ENCODE results near the gene EPHB6. TPM values are rescaled to one million over a fixed set of nuclear protein-coding genes. Genes with fewer than 3 reads are reported as not detected.
A peak's percentile ranks its signal among the peaks of the same experiment; 100 is the strongest.

The EPHB6 gene
- polyA plus RNA-seq, 1 donor: 6.8 TPM

- Histone ChIP-seq H3K27ac (ENCODE audit: low read length) (no peak within 1 kb of the TSS), H3K27me3 (ENCODE audit: control insufficient read depth, insufficient read depth, low read length) (no peaks in the 10 kb centered on the region), H3K4me1 (ENCODE audit: control insufficient read depth, insufficient read depth, low read length) (peaks cover 5% of the 10 kb centered on the region), H3K9me3 (ENCODE audit: control insufficient read depth, low read depth, low read length) (no peaks in the 10 kb centered on the region), H3K4me3 (ENCODE audit: low read length) (no peak within 1 kb of the TSS), H3K36me3 (ENCODE audit: control insufficient read depth, insufficient read depth, low read length) (no peaks in the 10 kb centered on the region)
- peak in 1 of 2 donors; percentile 55 for DNase-seq
- no CpG with 5 or more reads among the region's 16 CpGs for WGBS (ENCODE audit: insufficient coverage, low lambda C conversion rate)
Measured at GRCh38 chr7:142885311-142886230, 30.7 kb downstream of the EPHB6 start, which contains the start of gene TRPV6. Gene TRPV6, minus strand, starts transcription at chr7:142885745.

DNA sequence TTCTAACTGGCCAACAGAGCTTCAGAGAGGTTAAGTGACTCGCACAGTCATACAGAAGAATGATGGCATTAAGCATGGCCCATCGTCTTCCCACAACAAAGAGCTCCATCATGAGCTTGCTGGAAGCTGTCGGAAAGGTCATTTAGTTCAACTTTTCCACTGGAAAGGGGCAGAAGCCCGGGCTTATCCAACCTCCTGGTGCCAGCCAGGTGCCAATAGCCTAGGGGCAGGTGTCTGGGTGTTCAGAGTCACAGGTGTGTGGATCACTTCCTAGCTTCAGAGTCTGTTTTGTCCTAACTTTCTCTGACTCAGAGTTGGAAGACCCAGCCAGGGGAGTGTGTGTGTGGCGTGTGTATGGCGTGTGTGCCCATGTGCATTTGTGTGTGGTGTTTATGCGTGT is 32.0 kb downstream of the EPHB6 start:
- Histone ChIP-seq H3K9me3 (ENCODE audit: control insufficient read depth, low read depth, low read length) (no peaks in the 10 kb centered on the region), H3K4me1 (ENCODE audit: control insufficient read depth, insufficient read depth, low read length) (peaks cover 5% of the 10 kb centered on the region), H3K4me3 (ENCODE audit: low read length) (no peak overlapping the region), H3K27me3 (ENCODE audit: control insufficient read depth, insufficient read depth, low read length) (no peaks in the 10 kb centered on the region), H3K36me3 (ENCODE audit: control insufficient read depth, insufficient read depth, low read length) (no peaks in the 10 kb centered on the region), H3K27ac (ENCODE audit: low read length) (no peak overlapping the region)
- no peak for DNase-seq
- no CpG with 5 or more reads among the region's 7 CpGs for WGBS (ENCODE audit: insufficient coverage, low lambda C conversion rate)

- H3K4me3 ChIP-seq (ENCODE audit: low read length): no peak overlapping the region
- H3K36me3 ChIP-seq (ENCODE audit: control insufficient read depth, insufficient read depth, low read length): no peaks in the 10 kb centered on the region
- no peaks in the 10 kb centered on the region for H3K27me3 ChIP-seq (ENCODE audit: control insufficient read depth, insufficient read depth, low read length)
- WGBS (ENCODE audit: insufficient coverage, low lambda C conversion rate): no CpG with 5 or more reads among the region's 12 CpGs
- H3K9me3 ChIP-seq (ENCODE audit: control insufficient read depth, low read depth, low read length): no peaks in the 10 kb centered on the region
- peaks cover 5% of the 10 kb centered on the region for H3K4me1 ChIP-seq (ENCODE audit: control insufficient read depth, insufficient read depth, low read length)
- no peak for DNase-seq
- H3K27ac ChIP-seq (ENCODE audit: low read length): no peak overlapping the region
Measured at GRCh38 chr7:142887282-142888015, 32.6 kb downstream of the EPHB6 start.

DNA sequence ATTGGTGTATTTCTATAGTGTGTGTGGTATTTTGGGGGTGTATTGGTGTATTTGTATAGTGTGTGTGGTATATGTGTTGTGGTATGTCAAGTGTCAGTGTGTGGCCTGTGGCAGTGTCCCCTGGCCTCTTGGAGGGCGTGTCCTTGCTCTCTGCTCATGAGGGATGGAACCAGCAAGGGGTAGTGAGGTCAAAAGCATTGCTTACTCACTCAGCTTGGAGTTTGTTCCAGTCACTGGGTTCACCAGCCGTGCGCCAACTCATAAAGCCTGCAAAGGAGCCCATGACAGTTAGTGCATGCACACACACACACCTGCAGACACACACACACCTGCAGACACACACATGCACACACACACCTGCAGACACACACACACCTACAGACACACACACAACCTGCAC is 34.9 kb downstream of the EPHB6 start:
- WGBS (ENCODE audit: insufficient coverage, low lambda C conversion rate): no CpG with 5 or more reads among the region's 3 CpGs
- H3K4me1 ChIP-seq (ENCODE audit: control insufficient read depth, insufficient read depth, low read length): peaks cover 22% of the 10 kb centered on the region
- H3K27ac ChIP-seq (ENCODE audit: low read length): no peak overlapping the region
- no peak overlapping the region for H3K4me3 ChIP-seq (ENCODE audit: low read length)
- no peaks in the 10 kb centered on the region for H3K9me3 ChIP-seq (ENCODE audit: control insufficient read depth, low read depth, low read length)
- no peaks in the 10 kb centered on the region for H3K36me3 ChIP-seq (ENCODE audit: control insufficient read depth, insufficient read depth, low read length)
- DNase-seq: peak; percentile 88 to 93
- no peaks in the 10 kb centered on the region for H3K27me3 ChIP-seq (ENCODE audit: control insufficient read depth, insufficient read depth, low read length)

DNA sequence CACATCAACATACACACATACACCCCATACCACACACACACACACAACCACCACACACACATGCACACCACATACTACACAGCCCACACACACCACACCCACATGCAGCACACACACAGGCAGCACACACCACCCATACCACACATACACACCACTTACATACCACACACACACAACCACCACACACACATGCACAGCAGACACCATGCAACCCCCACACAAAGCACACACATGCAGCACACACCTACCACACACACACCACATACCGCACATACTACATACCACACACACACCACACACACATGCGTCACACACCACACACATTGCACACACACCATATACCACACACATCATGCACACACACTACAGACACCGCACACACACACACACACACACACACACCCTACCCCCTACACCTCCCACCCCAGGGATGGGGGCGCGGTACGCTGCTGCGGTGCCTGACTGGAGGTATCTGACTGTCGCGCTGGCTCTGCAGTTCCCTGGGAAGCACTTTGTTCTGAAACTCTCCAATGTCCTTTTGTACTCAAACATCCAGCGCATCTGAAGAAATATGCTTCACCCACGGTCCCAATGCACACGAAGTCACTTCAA is 36.1 kb downstream of the EPHB6 start:
- Histone ChIP-seq H3K4me1 (ENCODE audit: control insufficient read depth, insufficient read depth, low read length) (peaks cover 25% of the 10 kb centered on the region), H3K9me3 (ENCODE audit: control insufficient read depth, low read depth, low read length) (no peaks in the 10 kb centered on the region), H3K36me3 (ENCODE audit: control insufficient read depth, insufficient read depth, low read length) (no peaks in the 10 kb centered on the region), H3K27me3 (ENCODE audit: control insufficient read depth, insufficient read depth, low read length) (no peaks in the 10 kb centered on the region), H3K27ac (ENCODE audit: low read length) (no peak overlapping the region), H3K4me3 (ENCODE audit: low read length) (no peak overlapping the region)
- DNase-seq: no peak
- no CpG with 5 or more reads among the region's 12 CpGs for WGBS (ENCODE audit: insufficient coverage, low lambda C conversion rate)

DNA sequence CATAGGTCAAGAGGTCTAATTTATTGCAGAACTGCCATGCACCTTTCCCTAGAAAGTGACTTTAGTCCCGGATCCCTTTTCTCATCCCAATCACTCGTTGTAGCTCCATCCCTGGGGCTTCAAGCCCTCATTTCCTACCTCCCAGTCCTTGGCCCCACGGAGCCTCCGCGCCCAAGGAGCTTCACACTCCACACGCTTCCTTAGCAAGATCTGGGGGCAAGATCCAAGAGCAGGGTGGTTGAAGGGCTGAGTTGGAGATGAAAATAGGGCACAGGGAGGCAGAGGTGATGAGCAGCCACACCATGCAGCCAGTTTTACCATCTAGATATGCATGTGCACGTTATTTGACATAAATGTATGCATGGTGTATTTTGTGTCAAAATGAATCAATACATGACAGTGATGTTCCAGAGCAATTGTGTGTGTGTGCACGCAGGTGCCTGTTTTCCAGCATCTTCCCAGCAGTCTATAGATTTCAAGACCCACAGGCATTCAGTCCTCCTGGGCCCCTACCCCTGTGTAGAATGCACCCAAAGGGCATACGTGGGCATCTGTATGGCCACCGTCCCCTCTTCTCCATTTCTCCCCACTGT is 36.7 kb downstream of the EPHB6 start:
- no peak for DNase-seq
- Histone ChIP-seq H3K36me3 (ENCODE audit: control insufficient read depth, insufficient read depth, low read length) (no peaks in the 10 kb centered on the region), H3K27ac (ENCODE audit: low read length) (no peak overlapping the region), H3K27me3 (ENCODE audit: control insufficient read depth, insufficient read depth, low read length) (no peaks in the 10 kb centered on the region), H3K4me1 (ENCODE audit: control insufficient read depth, insufficient read depth, low read length) (peaks cover 25% of the 10 kb centered on the region), H3K4me3 (ENCODE audit: low read length) (no peak overlapping the region), H3K9me3 (ENCODE audit: control insufficient read depth, low read depth, low read length) (no peaks in the 10 kb centered on the region)
- WGBS (ENCODE audit: insufficient coverage, low lambda C conversion rate): 100% methylated on average over 1 of the region's 10 CpGs

DNA sequence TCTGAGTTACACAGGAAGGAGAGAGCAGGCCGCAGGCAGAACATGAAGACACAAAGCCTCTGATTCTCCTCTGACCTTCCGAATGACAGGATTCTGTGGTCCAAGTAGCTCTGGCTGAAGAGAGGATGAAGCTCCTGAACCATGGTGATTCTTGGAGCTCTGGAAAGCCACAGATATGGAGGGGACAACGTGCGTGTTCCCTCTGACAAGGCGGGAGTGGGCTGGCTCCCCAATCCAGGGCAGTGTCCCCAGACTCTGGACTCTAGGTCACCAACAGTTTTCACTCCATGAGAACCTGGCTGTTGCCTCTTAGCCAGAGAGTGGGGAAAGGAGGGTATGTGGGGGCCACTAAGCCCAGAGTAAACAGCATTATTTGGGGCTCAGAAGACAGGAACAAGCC is 38.1 kb downstream of the EPHB6 start:
- H3K4me1 ChIP-seq (ENCODE audit: control insufficient read depth, insufficient read depth, low read length): peaks cover 25% of the 10 kb centered on the region
- no peak overlapping the region for H3K27ac ChIP-seq (ENCODE audit: low read length)
- H3K27me3 ChIP-seq (ENCODE audit: control insufficient read depth, insufficient read depth, low read length): no peaks in the 10 kb centered on the region
- no peaks in the 10 kb centered on the region for H3K9me3 ChIP-seq (ENCODE audit: control insufficient read depth, low read depth, low read length)
- no peaks in the 10 kb centered on the region for H3K36me3 ChIP-seq (ENCODE audit: control insufficient read depth, insufficient read depth, low read length)
- WGBS (ENCODE audit: insufficient coverage, low lambda C conversion rate): no CpG with 5 or more reads among the region's 5 CpGs
- DNase-seq: peak in 1 of 2 donors; percentile 61
- no peak overlapping the region for H3K4me3 ChIP-seq (ENCODE audit: low read length)

DNA sequence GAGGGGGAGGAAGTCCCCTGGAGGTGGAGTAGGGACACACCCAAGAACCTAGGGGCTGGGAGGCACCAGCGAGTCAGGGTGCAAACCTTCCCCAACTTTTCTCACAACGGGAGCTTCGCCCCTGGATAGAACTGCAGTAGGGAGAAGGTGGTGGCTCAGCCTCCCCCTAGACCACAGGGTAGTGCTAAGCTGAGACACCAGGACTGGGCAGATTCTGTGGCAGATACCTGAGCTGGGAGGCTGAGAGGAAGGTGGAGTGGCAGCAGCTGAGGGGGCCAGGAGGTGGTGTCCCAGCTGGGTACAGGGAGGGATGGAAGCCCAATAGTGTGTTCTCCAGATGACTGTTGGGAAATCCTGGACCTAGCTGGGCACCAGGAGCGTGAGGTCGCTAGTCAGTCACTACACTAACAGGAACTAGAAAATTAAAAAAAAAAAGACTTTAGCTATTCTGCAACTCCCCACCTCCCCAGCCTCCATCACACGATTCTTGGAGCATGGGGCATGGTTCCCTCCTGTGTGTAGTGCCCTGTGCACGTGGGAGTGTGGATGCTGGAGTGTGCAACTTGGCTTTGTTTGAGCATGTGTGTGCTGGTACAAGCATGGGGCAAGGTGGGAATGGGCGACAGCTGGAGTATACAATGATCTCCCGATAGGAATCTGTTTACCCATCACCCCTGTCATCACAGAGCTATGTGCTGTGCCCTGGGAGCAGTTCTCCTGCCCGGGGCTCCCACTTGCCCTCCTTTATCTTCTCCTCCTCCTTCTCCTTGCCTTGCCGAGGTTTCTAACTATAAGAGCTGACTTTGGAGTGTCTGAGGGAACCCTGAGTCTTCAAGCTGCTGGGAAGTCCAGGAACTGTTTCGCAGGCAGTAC is 39.5 kb downstream of the EPHB6 start:
- no CpG with 5 or more reads among the region's 12 CpGs for WGBS (ENCODE audit: insufficient coverage, low lambda C conversion rate)
- peaks cover 29% of the 10 kb centered on the region for H3K4me1 ChIP-seq (ENCODE audit: control insufficient read depth, insufficient read depth, low read length)
- H3K36me3 ChIP-seq (ENCODE audit: control insufficient read depth, insufficient read depth, low read length): no peaks in the 10 kb centered on the region
- H3K27me3 ChIP-seq (ENCODE audit: control insufficient read depth, insufficient read depth, low read length): no peaks in the 10 kb centered on the region
- DNase-seq: peak in 1 of 2 donors; percentile 53
- H3K27ac ChIP-seq (ENCODE audit: low read length): no peak overlapping the region
- H3K4me3 ChIP-seq (ENCODE audit: low read length): no peak overlapping the region
- H3K9me3 ChIP-seq (ENCODE audit: control insufficient read depth, low read depth, low read length): no peaks in the 10 kb centered on the region

GRCh38 chr7:142894985-142895593 is 40.2 kb downstream of the EPHB6 start:
- no peaks in the 10 kb centered on the region for H3K36me3 ChIP-seq (ENCODE audit: control insufficient read depth, insufficient read depth, low read length)
- H3K27ac ChIP-seq (ENCODE audit: low read length): no peak overlapping the region
- H3K27me3 ChIP-seq (ENCODE audit: control insufficient read depth, insufficient read depth, low read length): no peaks in the 10 kb centered on the region
- DNase-seq: peak in 1 of 2 donors; percentile 38
- H3K9me3 ChIP-seq (ENCODE audit: control insufficient read depth, low read depth, low read length): no peaks in the 10 kb centered on the region
- H3K4me3 ChIP-seq (ENCODE audit: low read length): no peak overlapping the region
- WGBS (ENCODE audit: insufficient coverage, low lambda C conversion rate): 14% methylated on average over 1 of the region's 6 CpGs
- peaks cover 29% of the 10 kb centered on the region for H3K4me1 ChIP-seq (ENCODE audit: control insufficient read depth, insufficient read depth, low read length)

Data from large intestine (tissue), 3 donors.